HepG2 (cell line): Measurements from ENCODE around the gene RNASE1.

Source experiments
- GABPB1 ChIP-seq: IDR thresholded peaks from 2 replicates; pipeline ENCODE4 v1.6.1; 2016; ENCODE audit warnings: mild to moderate bottlenecking, missing genetic modification reagents, moderate library complexity, missing compliant biosample characterization
- TF ChIP-seq, protein P1 (sequence below): sonication (generic); formaldehyde crosslinking; IDR thresholded peaks from 2 replicates; pipeline ENCODE4 v1.4.0; 2020; ENCODE audit warnings: missing genetic modification reagents

DNA sequence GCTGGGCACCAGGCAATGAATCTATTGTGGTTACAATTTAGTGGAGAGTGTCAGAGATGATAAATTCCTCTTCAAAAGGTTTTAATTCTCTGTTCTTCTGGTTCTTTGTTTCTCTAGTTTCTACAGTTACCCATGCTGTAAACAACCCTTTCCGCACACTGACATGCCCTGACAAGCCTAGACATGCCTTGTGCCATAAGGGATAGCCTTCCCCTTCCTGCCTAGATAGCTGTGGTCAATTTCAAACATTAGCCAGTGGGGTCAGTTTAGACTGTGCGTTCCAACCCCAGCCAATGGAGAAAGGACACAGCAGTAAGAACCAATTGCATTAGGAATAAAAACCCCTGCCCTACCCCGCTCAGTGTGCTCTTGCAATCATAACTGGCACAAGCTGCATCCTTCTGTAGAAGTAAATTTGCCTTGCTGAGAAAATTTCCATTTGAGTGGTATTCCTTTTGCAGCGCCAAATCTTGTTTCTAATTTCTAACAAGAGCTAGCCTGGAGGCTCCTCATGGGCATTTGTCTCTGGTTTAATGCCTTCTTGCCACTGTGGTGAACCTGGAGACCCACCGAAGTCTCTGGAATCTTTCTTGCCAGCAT, 50.6 kb downstream of the RNASE1 start:
- TF ChIP-seq GABPB1, result no peak
- TF ChIP-seq, protein P1, sequence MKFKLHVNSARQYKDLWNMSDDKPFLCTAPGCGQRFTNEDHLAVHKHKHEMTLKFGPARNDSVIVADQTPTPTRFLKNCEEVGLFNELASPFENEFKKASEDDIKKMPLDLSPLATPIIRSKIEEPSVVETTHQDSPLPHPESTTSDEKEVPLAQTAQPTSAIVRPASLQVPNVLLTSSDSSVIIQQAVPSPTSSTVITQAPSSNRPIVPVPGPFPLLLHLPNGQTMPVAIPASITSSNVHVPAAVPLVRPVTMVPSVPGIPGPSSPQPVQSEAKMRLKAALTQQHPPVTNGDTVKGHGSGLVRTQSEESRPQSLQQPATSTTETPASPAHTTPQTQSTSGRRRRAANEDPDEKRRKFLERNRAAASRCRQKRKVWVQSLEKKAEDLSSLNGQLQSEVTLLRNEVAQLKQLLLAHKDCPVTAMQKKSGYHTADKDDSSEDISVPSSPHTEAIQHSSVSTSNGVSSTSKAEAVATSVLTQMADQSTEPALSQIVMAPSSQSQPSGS (CRISPR knock-in tag), result no peak
